ENCODE results near the gene MS4A15.

- no peak for TF ChIP-seq CTCF (IDR thresholded peaks at IDR 0.05)
- TF ChIP-seq POLR2A (IDR thresholded peaks at IDR 0.05), result no peak
Measured at GRCh38 chr11:60720460-60720859, 36.2 kb upstream of the MS4A15 start.
